ENCODE results near the gene ZNF414.

Gene ZNF414

DNA sequence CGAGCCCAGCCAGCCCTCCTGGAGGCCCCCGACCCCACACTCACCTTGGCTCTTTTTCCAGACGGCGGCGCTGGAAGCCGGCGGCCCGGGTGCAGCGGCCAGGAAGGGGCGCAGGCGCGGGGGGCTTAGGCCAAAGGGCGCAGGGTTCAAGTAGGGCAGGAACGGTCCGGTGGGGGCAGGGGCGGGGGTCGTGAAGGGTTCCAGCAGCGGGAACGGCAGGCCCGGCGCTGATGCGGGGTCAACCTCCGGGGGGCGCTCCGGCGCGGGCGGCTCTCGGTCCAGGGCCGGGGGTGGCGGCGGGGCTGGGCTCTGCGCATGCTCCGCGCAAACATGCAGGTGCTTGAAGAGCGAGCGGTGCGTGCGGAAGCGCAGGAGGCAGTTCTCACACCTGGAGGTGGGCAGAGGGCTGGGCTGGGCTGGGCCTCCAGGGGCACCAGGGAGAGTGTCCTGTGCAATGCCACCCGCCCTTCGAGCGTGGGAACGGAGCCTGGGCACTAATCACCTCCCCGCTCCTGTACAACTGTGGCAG, 2.3 kb downstream of the ZNF414 start:
- TF ChIP-seq POLR2A (IDR thresholded peaks at IDR 0.05; ENCODE audit: low read depth, low read length) = no peak
- no peak for FAIRE-seq
- DNase-seq (ENCODE audit: insufficient read length, low spot score) = no peak

DNA sequence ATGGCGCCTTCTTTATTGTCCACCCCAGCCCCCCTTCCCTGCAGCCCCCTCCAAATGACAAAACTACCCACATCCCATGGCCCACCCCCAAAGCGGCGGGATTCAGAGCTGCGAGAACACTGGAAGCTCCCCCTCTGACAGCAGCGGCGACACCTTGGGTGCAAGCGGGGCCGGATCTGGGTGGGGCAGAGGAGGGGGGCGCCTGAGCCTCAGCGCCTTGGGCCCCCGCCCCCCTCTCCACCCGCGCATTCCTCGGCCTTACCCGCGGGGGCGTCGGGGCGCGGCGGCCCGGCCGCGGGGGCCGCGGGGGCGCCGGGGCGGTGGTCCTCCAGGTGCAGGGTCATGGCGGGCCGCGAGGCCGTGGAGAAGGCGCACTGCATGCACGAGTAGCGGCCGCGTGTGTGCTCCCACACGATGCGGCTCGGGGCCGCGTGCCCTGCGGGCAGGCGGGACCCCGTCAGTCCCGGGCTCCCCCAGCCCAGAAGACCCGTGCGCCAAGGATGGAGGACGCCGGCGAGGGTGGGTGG, 3.3 kb downstream of the ZNF414 start:
- DNase-seq (ENCODE audit: insufficient read length, low spot score) = no peak
- FAIRE-seq = no peak
- TF ChIP-seq POLR2A (IDR thresholded peaks at IDR 0.05; ENCODE audit: low read depth, low read length) = no peak

DNA sequence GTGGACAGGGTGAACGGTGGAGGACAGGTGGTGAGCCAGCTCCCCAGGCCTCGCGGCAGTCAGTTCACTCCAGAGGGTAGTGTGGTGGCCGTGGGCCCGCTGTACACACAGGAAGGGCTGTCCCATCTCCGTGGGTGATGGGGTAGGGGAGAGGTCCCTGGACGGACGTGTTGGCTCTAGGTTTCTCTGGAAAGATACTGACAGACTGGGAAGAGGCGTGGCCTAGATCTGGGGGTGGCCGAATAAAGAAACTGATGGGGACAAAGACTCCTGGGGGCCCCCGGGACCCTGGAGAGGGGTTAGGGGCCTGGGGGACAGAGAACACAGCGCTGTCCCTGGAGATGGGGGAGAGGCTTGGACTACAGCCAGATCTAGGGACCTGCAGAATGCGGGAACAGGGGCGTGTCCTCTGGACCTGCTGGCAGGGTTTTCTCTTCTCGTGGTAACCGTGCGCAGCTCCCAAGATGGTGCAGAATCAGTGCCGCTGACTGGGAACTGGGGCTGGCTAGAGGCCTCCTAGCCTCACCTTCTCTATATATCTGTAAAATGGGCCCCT, 7.5 kb downstream of the ZNF414 start:
- DNase-seq (ENCODE audit: insufficient read length, low spot score) (no peak), FAIRE-seq (no peak)
- TF ChIP-seq POLR2A (IDR thresholded peaks at IDR 0.05; ENCODE audit: low read depth, low read length) = no peak

DNA sequence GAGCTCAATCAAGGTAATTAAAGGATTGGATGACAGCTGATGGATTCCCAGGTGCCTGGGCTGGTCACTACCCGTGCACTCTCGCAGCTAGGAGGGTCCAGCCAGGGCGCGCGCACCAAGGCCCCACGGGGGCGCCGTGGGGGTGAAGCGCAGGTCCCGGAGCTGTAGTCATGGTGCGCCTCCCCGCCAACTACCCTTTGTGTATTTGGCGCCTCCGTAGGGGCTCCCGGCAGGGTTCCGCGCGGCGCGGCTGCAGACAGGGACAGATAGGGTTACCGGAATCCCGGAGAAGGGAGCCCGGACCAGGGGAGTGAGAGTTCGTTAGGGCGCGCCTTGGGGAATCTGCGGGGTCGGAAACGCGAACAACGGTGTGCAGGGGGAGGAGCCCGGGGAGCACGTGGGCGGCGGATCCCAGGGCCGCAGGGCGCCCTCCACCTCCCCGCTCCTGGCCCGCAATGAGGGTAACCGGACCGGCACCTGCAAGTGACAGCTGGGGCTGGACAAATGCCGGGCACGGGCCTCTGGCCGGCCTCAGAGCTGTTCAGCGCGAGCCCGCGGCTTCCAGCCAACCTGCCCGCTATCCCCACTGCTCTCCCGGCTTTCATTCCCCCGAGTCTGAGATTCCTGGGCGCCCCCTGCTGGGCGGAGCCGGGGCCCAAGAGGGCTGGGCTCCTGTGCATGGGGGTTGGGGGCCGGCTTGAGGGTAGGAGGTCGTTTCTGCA, 8.1 kb downstream of the ZNF414 start:
- no peak for TF ChIP-seq POLR2A (IDR thresholded peaks at IDR 0.05; ENCODE audit: low read depth, low read length)
- no peak for FAIRE-seq
- DNase-seq (ENCODE audit: insufficient read length, low spot score) = peak; percentile 94

DNA sequence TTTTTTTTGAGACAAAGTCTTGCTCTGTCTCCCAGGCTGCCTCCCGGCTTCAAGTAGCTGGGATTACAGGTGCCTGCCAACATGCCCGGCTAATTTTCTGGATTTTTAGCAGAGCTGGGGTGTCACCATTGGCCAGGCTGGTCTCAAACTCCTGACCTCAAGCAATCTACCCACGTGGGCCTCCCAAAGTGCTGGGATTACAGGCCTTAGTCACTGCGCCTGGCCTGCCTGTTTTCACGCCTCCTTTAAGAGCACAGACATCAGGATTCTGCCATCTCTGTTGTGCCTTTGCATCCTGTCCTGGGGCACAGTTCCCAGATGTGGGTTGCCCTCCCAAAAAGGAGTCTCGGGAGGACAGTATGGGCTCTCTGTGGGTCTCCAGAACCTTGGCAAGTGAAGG, 9.0 kb downstream of the ZNF414 start:
- DNase-seq (ENCODE audit: insufficient read length, low spot score) = no peak
- FAIRE-seq = no peak
- no peak for TF ChIP-seq POLR2A (IDR thresholded peaks at IDR 0.05; ENCODE audit: low read depth, low read length)

DNA sequence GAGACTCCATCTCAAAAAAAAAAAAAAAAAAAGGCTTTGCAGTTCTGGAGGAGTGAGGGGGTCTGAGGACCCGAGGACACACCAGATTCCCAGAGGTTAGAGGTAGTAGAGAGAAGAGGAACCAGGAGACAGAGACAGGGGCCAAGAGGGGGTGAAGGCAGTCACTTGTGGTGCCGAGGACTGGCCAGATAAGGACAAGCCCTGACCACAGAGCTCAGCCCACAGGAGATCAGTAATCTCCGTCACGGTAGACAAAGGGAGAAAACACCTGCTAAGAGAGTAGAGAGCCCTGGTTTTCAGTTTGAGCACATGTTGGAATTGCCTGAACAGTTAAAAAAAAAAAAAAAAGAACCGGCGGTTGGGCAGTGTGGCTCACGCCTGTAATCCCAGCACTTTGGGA, 9.8 kb downstream of the ZNF414 start:
- DNase-seq (ENCODE audit: insufficient read length, low spot score) (no peak), FAIRE-seq (no peak)
- TF ChIP-seq POLR2A (IDR thresholded peaks at IDR 0.05; ENCODE audit: low read depth, low read length) = no peak

DNA sequence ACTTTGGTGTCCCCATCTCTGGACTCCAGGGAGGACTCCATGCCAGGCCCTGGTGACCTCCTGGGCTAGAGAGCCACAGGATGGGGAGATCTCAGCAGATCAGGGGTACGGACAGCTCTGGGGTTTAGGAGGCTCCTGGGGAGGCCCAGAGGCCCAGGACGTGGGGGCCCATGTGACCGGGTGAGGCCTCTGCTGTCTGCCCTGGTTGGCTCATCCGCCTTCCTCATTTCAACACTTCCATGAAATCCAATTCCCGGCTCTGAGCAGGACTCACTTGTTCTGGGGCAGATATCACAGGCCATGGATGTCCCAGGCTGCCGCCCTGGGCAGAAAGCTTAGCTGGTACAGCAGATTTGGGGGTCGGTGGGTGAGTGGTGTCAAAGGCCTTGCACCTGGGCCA, 10.5 kb downstream of the ZNF414 start:
- DNase-seq (ENCODE audit: insufficient read length, low spot score) (no peak), FAIRE-seq (no peak)
- no peak for TF ChIP-seq POLR2A (IDR thresholded peaks at IDR 0.05; ENCODE audit: low read depth, low read length)

DNA sequence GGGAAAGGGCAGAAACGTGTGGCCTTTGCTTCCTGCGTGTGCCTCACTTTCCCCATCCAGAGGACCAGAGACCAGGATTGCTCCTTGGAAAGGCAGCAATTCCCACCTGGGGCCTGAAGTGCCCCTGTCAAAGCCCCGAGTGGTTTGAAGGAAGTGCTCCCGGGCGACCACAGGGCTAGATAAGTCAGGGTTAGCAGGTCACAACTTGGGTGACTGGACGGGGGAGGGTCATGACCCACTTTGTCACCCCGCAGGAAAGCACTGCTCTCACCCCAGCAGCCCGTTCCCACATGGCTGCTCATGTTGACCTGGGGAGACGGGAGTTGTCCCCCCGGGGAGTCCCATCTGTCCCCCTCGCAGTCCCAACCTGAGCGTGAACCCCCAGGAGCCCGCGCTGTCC, 12.0 kb downstream of the ZNF414 start:
- FAIRE-seq = no peak
- DNase-seq (ENCODE audit: insufficient read length, low spot score) = no peak
- TF ChIP-seq POLR2A (IDR thresholded peaks at IDR 0.05; ENCODE audit: low read depth, low read length) = no peak

DNA sequence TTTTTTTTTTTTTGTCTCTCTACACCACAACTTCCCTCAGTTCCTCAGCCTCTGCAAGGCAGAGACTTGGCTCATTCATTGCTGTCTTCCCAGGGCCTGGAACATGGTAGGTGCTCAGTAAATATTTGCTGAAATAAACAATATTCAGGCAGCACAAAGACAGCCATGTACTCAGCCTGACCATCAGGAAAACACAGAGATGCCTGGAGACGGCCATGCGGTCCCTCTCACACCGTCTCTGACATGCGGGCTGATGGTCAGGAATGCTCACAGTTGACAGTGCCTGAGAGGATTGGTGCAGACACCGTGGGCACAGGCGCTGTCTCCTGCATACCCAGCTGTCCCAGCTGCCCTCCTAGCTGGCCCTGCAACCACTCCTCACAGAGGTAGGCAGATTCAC, 12.5 kb downstream of the ZNF414 start:
- TF ChIP-seq POLR2A (IDR thresholded peaks at IDR 0.05; ENCODE audit: low read depth, low read length) = no peak
- FAIRE-seq = no peak
- no peak for DNase-seq (ENCODE audit: insufficient read length, low spot score)

DNA sequence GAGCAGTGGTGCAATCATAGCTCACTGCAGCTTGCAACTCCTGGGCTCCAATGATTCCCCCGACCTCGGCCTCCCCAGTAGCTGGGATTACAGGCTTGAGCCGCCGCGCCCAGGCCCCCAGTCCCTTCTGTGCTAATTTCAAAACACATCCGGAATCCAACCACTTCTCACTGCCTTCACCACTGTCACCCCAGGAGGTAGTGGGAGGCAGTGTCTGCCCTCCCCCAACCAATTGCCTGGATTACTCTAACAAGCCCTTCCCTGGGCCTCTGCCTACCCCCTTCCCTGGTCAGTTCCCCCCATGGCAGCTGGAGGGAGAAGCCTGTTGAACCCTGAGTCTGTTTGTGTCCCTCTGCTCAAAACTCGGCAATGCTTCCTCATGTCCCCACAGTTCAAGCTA, 13.8 kb downstream of the ZNF414 start:
- TF ChIP-seq POLR2A (IDR thresholded peaks at IDR 0.05; ENCODE audit: low read depth, low read length) = no peak
- FAIRE-seq (no peak), DNase-seq (ENCODE audit: insufficient read length, low spot score) (no peak)

DNA sequence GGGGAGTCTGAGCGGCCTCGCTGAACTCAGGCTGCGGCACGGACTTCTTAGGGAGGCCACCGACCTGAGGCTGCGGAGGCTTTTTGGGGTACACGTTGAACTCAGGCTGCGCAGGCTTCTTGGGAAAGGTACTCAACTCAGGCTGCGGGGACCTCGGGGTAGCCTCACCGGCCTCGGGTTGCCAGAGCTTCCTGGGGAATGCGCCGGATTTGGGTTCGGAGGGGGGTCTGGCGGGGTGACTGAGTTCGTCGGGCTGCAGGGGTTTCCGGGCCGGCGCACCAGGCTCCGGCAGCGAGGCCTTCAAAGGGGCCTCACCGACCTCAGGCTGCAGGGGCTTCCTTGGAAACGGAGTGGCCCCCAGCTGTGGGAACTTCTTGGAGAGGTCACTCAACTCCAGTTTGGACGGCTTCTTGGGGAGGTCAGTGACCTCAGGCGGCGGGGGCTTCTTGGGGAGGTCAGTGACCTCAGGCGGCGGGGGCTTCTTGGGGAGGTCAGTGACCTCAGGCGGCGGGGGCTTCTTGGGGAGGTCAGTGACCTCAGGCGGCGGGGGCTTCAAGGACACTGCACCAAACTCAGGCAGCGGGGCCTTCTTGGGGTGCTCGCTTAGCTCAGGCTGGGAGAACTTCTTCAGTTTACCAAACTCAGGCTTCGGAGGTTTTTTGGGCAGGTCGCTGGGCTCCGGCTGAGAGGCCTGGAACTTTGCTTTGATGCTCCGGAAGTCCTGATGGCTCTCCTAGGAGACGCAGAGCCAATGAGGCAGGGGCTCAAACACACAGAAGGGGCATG, 14.7 kb downstream of the ZNF414 start:
- no peak for TF ChIP-seq POLR2A (IDR thresholded peaks at IDR 0.05; ENCODE audit: low read depth, low read length)
- FAIRE-seq (no peak), DNase-seq (ENCODE audit: insufficient read length, low spot score) (no peak)

DNA sequence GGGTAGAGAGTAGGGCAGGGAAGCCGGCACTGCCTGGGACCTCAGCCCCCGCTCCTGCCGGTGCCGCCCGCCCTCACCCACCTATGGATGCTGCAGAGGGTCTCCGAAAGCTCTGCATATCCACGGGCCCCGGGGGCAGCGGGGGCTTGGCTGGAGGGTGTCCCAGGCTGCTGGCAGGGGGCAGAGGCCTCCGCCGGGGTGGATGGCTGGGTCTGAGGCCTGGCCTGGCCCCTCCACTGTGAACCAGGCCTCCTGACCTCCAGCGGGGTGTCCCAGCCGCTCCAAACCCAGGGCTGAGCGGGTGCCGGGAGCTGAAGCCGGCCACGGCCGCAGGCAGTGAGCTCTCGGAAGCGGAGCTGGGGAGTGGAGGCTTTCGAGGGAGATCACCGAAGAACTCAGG, 15.7 kb downstream of the ZNF414 start:
- no peak for FAIRE-seq
- no peak for TF ChIP-seq POLR2A (IDR thresholded peaks at IDR 0.05; ENCODE audit: low read depth, low read length)
- DNase-seq (ENCODE audit: insufficient read length, low spot score) = no peak

DNA sequence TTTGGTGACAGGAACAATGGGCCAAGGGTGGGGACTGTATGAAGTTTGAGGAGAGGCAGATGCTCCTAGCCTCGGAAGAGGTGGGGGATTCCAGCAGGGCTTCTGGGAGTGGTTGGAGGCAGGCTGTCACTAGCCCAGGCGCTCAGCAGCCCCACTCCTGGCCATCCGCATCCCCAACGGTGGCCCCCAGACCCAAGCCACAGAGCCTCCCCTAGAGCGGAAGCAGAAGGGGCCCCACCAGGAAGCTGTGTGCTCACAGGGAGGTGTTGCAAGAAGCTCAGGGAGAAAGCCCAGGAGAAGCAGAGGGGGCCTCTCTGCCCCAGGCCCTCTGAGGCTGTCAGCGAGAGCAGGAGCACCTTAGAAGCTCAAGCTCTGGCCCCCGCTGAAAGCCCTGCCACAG, 19.8 kb downstream of the ZNF414 start:
- no peak for TF ChIP-seq POLR2A (IDR thresholded peaks at IDR 0.05; ENCODE audit: low read depth, low read length)
- no peak for FAIRE-seq
- no peak for DNase-seq (ENCODE audit: insufficient read length, low spot score)

DNA sequence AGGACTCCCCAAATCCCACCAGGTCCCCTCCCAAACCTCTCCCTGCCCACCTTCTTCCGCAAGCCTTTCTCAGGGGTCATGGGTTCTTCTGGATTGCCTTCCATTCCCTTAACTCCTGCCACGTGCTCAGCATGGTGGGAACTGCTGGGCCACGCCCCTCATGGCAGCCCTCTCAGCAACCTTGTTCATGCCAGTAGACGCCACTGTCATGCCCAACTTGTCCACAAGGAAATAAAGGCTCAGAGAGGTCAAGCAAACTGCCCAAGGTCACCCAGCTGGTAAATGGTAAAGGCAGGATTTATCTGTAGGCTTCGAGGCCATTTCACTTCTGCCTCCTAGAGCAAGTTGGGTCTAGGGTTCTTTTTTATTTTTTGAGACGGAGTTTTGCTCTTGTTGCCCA, 22.4 kb downstream of the ZNF414 start:
- no peak for TF ChIP-seq POLR2A (IDR thresholded peaks at IDR 0.05; ENCODE audit: low read depth, low read length)
- FAIRE-seq (no peak), DNase-seq (ENCODE audit: insufficient read length, low spot score) (no peak)

Data from H54 (cell line).